NCI-H345 treated with DMSO at 0.1 percent for 48 hours (cell line): Measurements from ENCODE around the gene OR11A1.

Experiments used
- DNase-seq: peaks from one replicate; lab custom pipeline; 2025; ENCODE audit not compliant: unreplicated experiment; lab: John Stamatoyannopoulos, UW

Gene OR11A1

GRCh38 chr6:29399525-29399924, 57.3 kb downstream of the OR11A1 start:
- DNase-seq: no peak

GRCh38 chr6:29395331-29395730, 61.5 kb downstream of the OR11A1 start, which contains the start of gene OR12D2:
Gene OR12D2, plus strand, starts transcription at chr6:29395631. Its CDS starts 1,069 bp downstream, at chr6:29396700.
- DNase-seq: no peak

GRCh38 chr6:29388533-29388932, 68.3 kb downstream of the OR11A1 start:
- DNase-seq: no peak

DNA sequence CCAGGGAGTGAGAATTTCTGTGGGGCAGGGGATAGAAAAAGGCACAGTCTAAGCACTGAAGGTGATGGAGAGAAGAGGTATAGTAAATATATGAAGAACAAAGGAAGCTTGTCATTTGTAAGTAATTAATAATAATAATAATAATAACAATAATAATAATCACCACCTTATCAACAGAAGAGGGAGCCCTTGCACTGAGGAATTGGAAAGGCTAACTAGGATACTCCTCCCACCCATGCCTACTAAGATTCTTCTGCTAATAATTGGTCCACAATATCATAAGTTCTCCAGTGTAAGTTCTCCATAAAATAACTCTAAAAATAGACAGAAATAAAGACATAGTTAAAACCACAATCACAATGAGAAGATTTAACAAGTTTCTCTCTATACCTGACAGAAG, 80.9 kb downstream of the OR11A1 start:
- no peak for DNase-seq
